B cell (primary cell): Measurements from ENCODE around the gene PHLDB2. TPM values are rescaled to one million over a fixed set of nuclear protein-coding genes. Genes with fewer than 3 reads are reported as not detected.

Source experiments
- ATAC-seq: fragments of 200-7000 bp; cut with Tn5 transposase; one replicate; pipeline ENCODE4 v1.10.0; 2021; ENCODE audit warnings: low read depth, mild to moderate bottlenecking, moderate number of reproducible peaks, moderate library complexity
- CTCF ChIA-PET: fragments of 350-600 bp; sonication (Branson Sonifier 250); formaldehyde crosslinking; loops from one replicate; lab custom pipeline; 2021; ENCODE audit warnings: antibody characterized with exemption, inconsistent platforms; lab: Charles Lee
- POLR2A ChIA-PET: fragments of 350-600 bp; sonication (Branson Sonifier 250); formaldehyde crosslinking; loops from one replicate; lab custom pipeline; 2021; ENCODE audit warnings: antibody characterized with exemption; lab: Charles Lee
- DNase-seq: peaks from one replicate; pipeline ENCODE4 v3.0.0; 2013
- H2AFZ ChIP-seq: 2 replicates; pipeline ENCODE4 v1.6.1; 2012; ENCODE audit warnings: mild to moderate bottlenecking, low read depth, low read length; ENCODE audit not compliant: insufficient read depth, poor library complexity, severe bottlenecking
- H3K27ac ChIP-seq, 2 donors: 1 replicate in 1 of 2; 2 replicates in 1 of 2; pipeline ENCODE4 v1.5.1; 2012 to 2013; ENCODE audit warnings: low read length in 2 of 2, mild to moderate bottlenecking in 2 of 2, moderate library complexity in 1 of 2
- H3K27me3 ChIP-seq, 4 experiments: fragments of 200-600 bp in 1 of 4; sonication (generic) in 1 of 4; replicated peaks in 1 of 4; 1 replicate in 2 of 4; 2 replicates in 2 of 4; pipeline versions ENCODE4 v1.6.1 to v1.7.0; 2013 to 2016; ENCODE audit warnings: low read length in 3 of 4, mild to moderate bottlenecking in 2 of 4, mixed read lengths in 1 of 4, moderate library complexity in 1 of 4; ENCODE audit not compliant: insufficient read depth in 4 of 4, control insufficient read depth in 3 of 4; ENCODE audit errors: control extremely low read depth in 1 of 4
- H3K36me3 ChIP-seq, 2 experiments: replicated peaks in 1 of 2; 1 replicate in 1 of 2; 2 replicates in 1 of 2; pipeline versions ENCODE4 v1.6.1 to v1.7.1; 2013; ENCODE audit warnings: low read length in 1 of 2; ENCODE audit not compliant: insufficient read depth in 2 of 2, control insufficient read depth in 1 of 2; ENCODE audit errors: control extremely low read depth in 1 of 2, extremely low read depth in 1 of 2
- H3K4me1 ChIP-seq, 2 donors: fragments of 200-600 bp in 1 of 2; sonication (generic) in 1 of 2; 1 replicate in 1 of 2; 2 replicates in 1 of 2; pipeline versions ENCODE4 v1.5.1 to v1.6.1; 2013 to 2017; ENCODE audit warnings: low read length in 2 of 2; ENCODE audit not compliant: control insufficient read depth in 2 of 2, insufficient read depth in 2 of 2
- H3K4me2 ChIP-seq: replicated peaks from 2 replicates; pipeline ENCODE3; 2012; ENCODE audit warnings: mild to moderate bottlenecking, low read depth, low read length; ENCODE audit not compliant: poor library complexity, severe bottlenecking
- H3K4me3 ChIP-seq, 5 experiments: fragments of 200-600 bp in 1 of 5; sonication (generic) in 1 of 5; 1 replicate in 3 of 5; 2 replicates in 2 of 5; pipeline versions ENCODE4 v1.5.1 to v1.7.0; 2011 to 2016; ENCODE audit warnings: low read length in 4 of 5, mild to moderate bottlenecking in 4 of 5, low read depth in 2 of 5, control low read depth in 1 of 5, moderate library complexity in 1 of 5; ENCODE audit not compliant: insufficient read depth in 1 of 5; ENCODE audit errors: control extremely low read depth in 1 of 5, extremely low read depth in 1 of 5
- H3K79me2 ChIP-seq: fragments of 200-600 bp; sonication (generic); one replicate; pipeline ENCODE4 v1.6.0; 2016; ENCODE audit warnings: low read length; ENCODE audit not compliant: control insufficient read depth, insufficient read depth
- H3K9ac ChIP-seq: fragments of 200-600 bp; sonication (generic); 2 replicates; pipeline ENCODE4 v1.6.1; 2017; ENCODE audit warnings: mild to moderate bottlenecking, low read length, moderate library complexity
- H3K9me3 ChIP-seq, 3 donors: one replicate each; pipeline versions ENCODE4 v1.6.1 to v1.7.1; 2013; ENCODE audit warnings: low read length in 2 of 3; ENCODE audit not compliant: control insufficient read depth in 2 of 3, insufficient read depth in 1 of 3; ENCODE audit errors: control extremely low read depth in 1 of 3
- H4K20me1 ChIP-seq: 2 replicates; pipeline ENCODE4 v1.6.0; 2012; ENCODE audit warnings: mild to moderate bottlenecking, low read length; ENCODE audit not compliant: insufficient read depth, control insufficient read depth, poor library complexity, severe bottlenecking
- H3K27ac Mint-ChIP-seq: one replicate; pipeline ENCODE4 v1.8.0; 2021; ENCODE audit warnings: mixed read lengths
- H3K27me3 Mint-ChIP-seq: one replicate; pipeline ENCODE4 v1.8.0; 2021; ENCODE audit warnings: mixed read lengths
- H3K4me1 Mint-ChIP-seq: one replicate; pipeline ENCODE4 v1.8.0; 2021; ENCODE audit warnings: mixed read lengths
- H3K4me3 Mint-ChIP-seq: one replicate; pipeline ENCODE4 v1.8.0; 2021; ENCODE audit warnings: mixed read lengths
- H3K9me3 Mint-ChIP-seq: one replicate; pipeline ENCODE4 v1.8.0; 2022; ENCODE audit warnings: mixed read lengths; ENCODE audit not compliant: insufficient read depth
- EZH2 ChIP-seq: IDR thresholded peaks from 2 replicates; pipeline ENCODE4 v1.6.1; 2012; ENCODE audit warnings: borderline replicate concordance, low read depth, mild to moderate bottlenecking, moderate library complexity, low read length; ENCODE audit not compliant: insufficient read depth, poor library complexity, severe bottlenecking
- WGBS: methylation state at CpG from one replicate; pipeline ENCODE4 v1.1.5; 2013; ENCODE audit warnings: missing lambda C conversion rate; ENCODE audit not compliant: insufficient coverage; 5-methylcytosine and 5-hydroxymethylcytosine counted together
- intact Hi-C: fragments of 100-400 bp; cut with micrococcal nuclease; formaldehyde crosslinking; loops from one replicate; pipeline ENCODE4 v1.10.0; 2022
- polyA plus RNA-seq: library from polyadenylated mRNA; depleted of rRNA; stranded (reverse); fragments of >200 nt; gene quantifications from 2 replicates; pipeline ENCODE4 v1.2.3, GENCODE V29; 2012
- total RNA-seq, 2 donors: library from RNA; stranded (reverse); fragments of 120-200 nt in 1 of 2; gene quantifications; 1 replicate in 1 of 2; 2 replicates in 1 of 2; pipeline versions ENCODE4 v1.2.3 to v1.2.4, GENCODE V29; 2013 to 2022
- TF ChIP-seq, protein P1 (sequence below): fragments of 200-600 bp; IDR thresholded peaks from one replicate; pipeline ENCODE4 v1.8.0; 2022; ENCODE audit warnings: antibody characterized with exemption, mild to moderate bottlenecking

The PHLDB2 gene
- total and polyA plus RNA-seq, 2 donors (not counting 1 experiment from before 2014, with no cell fraction given) = 1.3 to 6.3 TPM

DNA sequence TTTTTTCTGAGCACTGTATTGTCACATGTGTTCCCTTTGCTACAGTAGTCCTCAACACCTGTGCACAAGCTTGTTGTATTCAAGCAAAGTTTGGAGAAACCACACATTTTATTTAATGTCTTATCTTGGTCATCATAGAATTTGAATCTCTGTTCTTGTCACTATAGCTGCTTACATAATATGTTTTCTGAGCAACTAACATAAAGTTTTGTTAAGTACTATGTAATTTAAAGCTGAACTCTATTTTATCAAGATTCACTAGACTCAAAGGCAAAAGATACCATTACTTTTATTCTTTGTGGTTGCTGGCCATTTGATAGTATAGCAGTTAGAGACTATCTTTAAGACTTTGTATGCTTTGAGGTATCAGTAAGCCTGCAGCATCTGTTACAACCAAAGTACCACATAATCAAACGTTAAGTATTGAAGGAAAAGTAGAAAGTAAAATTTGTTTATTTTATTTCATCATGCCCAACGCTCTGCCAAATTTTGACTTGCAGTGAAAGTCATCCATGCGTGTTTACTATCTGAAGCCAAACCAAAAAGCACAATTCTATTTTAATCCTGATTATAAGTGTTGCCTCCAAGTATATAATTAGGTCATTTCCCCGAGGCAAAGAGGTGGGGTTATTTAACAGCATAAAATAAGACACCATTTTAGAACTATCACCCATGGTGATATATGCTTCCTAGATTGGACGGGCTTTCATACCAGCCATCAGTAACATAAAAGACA lies 109.4 kb downstream of the PHLDB2 start:
- H3K4me3 ChIP-seq = no peak overlapping the region
- no peaks in the 10 kb centered on the region for H4K20me1 ChIP-seq
- no peak for ATAC-seq
- Mint-ChIP-seq H3K9me3 (no peaks in the 10 kb centered on the region), H3K4me1 (peaks cover 4% of the 10 kb centered on the region), H3K27me3 (no peaks in the 10 kb centered on the region), H3K27ac (no peak overlapping the region), H3K4me3 (no peak overlapping the region)
- POLR2A ChIA-PET = no interaction called here
- H3K9me3 ChIP-seq = no peaks in the 10 kb centered on the region
- no peak overlapping the region for H3K4me2 ChIP-seq
- DNase-seq = no peak
- H3K27me3 ChIP-seq = no peaks in the 10 kb centered on the region
- CTCF ChIA-PET = interaction anchor here (0.7 to 13.1 kb wide), 32 partner anchors 10 to 756 kb away, joined by 3 to 366 read pairs (median 4); partner anchors contain the start of genes ABHD10 and PHLDB2
- no peak overlapping the region for H2AFZ ChIP-seq
- no peaks in the 10 kb centered on the region for H3K36me3 ChIP-seq
- H3K9ac ChIP-seq = no peak overlapping the region
- peaks cover 2 to 8% of the 10 kb centered on the region in 2 donors for H3K4me1 ChIP-seq
- intact Hi-C loops = loop anchor here (5.0 kb wide), 1 partner anchor 106 kb away; no protein-coding TSS in a partner anchor
- no CpG with 5 or more reads among the region's 5 CpGs for WGBS
- no peaks in the 10 kb centered on the region for H3K79me2 ChIP-seq
- H3K27ac ChIP-seq = no peak overlapping the region
- TF ChIP-seq, protein P1, sequence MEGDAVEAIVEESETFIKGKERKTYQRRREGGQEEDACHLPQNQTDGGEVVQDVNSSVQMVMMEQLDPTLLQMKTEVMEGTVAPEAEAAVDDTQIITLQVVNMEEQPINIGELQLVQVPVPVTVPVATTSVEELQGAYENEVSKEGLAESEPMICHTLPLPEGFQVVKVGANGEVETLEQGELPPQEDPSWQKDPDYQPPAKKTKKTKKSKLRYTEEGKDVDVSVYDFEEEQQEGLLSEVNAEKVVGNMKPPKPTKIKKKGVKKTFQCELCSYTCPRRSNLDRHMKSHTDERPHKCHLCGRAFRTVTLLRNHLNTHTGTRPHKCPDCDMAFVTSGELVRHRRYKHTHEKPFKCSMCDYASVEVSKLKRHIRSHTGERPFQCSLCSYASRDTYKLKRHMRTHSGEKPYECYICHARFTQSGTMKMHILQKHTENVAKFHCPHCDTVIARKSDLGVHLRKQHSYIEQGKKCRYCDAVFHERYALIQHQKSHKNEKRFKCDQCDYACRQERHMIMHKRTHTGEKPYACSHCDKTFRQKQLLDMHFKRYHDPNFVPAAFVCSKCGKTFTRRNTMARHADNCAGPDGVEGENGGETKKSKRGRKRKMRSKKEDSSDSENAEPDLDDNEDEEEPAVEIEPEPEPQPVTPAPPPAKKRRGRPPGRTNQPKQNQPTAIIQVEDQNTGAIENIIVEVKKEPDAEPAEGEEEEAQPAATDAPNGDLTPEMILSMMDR = no peak
- no peak for TF ChIP-seq EZH2

DNA sequence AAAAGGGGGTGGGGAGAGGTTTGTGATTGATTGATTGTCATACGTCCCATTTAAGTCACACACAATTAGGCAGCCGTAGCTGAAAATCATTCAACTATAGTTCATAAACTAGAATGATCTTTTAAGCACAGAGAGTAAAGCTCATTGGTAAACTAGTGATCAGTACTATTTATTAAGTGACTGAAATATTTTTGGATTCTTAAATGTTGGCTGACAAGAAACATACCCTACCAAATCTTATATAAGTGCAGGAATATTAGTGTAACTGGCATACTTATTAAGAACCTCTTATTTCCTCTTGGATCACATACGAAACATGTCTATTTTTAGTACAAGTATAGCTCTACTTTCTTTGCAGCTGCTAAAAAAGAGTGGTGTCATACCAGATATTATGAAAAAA lies 111.3 kb downstream of the PHLDB2 start:
- Mint-ChIP-seq H3K27me3 (no peaks in the 10 kb centered on the region), H3K4me1 (peaks cover 4% of the 10 kb centered on the region), H3K27ac (no peak overlapping the region), H3K9me3 (no peaks in the 10 kb centered on the region), H3K4me3 (no peak overlapping the region)
- Histone ChIP-seq H3K79me2 (no peaks in the 10 kb centered on the region), H3K27ac (no peak overlapping the region), H3K4me1 (peaks cover 2 to 8% of the 10 kb centered on the region in 2 donors), H4K20me1 (no peaks in the 10 kb centered on the region), H3K27me3 (no peaks in the 10 kb centered on the region), H2AFZ (no peak overlapping the region), H3K4me3 (no peak overlapping the region), H3K9me3 (no peaks in the 10 kb centered on the region), H3K9ac (no peak overlapping the region), H3K4me2 (no peak overlapping the region), H3K36me3 (no peaks in the 10 kb centered on the region)
- ATAC-seq (no peak), DNase-seq (no peak)
- intact Hi-C loops = loop anchor here (10.0 kb wide), 1 partner anchor 896 kb away; the partner anchor contains the start of gene NECTIN3
- ChIA-PET CTCF (interaction anchor here (0.9 to 13.1 kb wide), 5 partner anchors 8 to 392 kb away, joined by 3 to 366 read pairs (median 33); partner anchors contain the start of gene ABHD10), POLR2A (no interaction called here)
- WGBS = no CpG with 5 or more reads among the region's 3 CpGs
- TF ChIP-seq, protein P1 = no peak
- no peak for TF ChIP-seq EZH2
